GM12864 (cell line): ENCODE data around the gene DNAJA4.

Experiments used
- DNase-seq: peaks from one replicate; pipeline ENCODE4 v3.0.0-alpha.2; 2011; ENCODE audit warnings: low read depth
- H3K4me3 ChIP-seq: 2 replicates; pipeline ENCODE4 v1.5.1; 2011; ENCODE audit warnings: mild to moderate bottlenecking, low read depth, low read length, control low read depth
- TF ChIP-seq, protein P1 (sequence below): IDR thresholded peaks from 2 replicates; pipeline ENCODE4 v1.5.1; 2011; ENCODE audit warnings: low read depth, mild to moderate bottlenecking, moderate library complexity, low read length, control low read depth, inconsistent platforms; ENCODE audit errors: missing control alignments

Gene DNAJA4

GRCh38 chr15:78320183-78320582 is 55.8 kb downstream of the DNAJA4 start:
- TF ChIP-seq, protein P1, sequence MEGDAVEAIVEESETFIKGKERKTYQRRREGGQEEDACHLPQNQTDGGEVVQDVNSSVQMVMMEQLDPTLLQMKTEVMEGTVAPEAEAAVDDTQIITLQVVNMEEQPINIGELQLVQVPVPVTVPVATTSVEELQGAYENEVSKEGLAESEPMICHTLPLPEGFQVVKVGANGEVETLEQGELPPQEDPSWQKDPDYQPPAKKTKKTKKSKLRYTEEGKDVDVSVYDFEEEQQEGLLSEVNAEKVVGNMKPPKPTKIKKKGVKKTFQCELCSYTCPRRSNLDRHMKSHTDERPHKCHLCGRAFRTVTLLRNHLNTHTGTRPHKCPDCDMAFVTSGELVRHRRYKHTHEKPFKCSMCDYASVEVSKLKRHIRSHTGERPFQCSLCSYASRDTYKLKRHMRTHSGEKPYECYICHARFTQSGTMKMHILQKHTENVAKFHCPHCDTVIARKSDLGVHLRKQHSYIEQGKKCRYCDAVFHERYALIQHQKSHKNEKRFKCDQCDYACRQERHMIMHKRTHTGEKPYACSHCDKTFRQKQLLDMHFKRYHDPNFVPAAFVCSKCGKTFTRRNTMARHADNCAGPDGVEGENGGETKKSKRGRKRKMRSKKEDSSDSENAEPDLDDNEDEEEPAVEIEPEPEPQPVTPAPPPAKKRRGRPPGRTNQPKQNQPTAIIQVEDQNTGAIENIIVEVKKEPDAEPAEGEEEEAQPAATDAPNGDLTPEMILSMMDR, result no peak
- H3K4me3 ChIP-seq, result no peak overlapping the region

DNA sequence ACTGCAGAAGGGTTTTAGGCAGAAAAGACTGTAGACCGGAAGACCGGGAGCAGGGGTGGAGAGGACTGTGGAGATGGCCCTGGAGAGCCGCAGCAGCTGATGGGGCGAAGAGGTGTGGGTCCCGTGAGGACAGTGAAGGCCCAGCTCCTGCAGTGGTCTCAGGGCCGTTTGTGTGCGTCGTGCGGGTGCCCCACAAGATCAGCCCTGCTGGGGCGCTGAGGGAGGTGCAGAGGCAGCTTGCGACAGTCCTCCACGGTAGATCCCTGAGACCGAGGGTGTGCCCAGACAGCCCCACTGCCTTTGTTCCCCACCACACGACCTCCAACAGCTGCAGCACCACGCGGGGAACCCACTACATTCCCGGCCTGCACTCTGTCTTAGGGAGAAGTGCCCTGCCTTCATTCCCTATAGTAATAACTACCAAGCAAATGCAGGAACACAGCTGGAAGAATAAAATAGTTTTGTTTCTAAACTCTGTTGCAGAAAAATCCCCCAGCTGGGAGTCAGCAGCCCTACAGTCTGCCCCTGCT is 56.7 kb downstream of the DNAJA4 start:
- no peak overlapping the region for H3K4me3 ChIP-seq
- TF ChIP-seq, protein P1, result no peak
- no peak for DNase-seq

More at GRCh38 chr15:78320183-78320582, 55.8 kb downstream of the DNAJA4 start:
- no peak for DNase-seq

DNA sequence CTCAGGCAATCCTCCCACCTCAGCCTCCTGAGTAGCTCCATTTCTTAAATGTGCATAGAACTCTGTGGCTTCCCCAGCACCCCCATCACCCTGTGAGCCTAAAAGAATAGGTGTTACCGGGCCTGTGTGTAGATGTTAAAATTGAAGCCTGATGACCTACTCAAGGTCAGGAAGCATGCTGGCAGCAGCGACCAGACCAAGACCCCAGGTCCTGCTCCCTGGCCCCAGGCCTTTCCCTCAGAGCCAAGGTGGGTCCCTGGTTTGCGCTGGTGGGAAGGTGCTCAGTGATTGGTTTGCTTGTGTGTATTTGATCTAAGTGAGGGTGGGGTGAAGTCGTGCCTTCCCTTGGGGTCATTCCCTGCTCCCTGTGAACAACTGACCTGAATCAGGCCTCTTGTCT is 57.4 kb downstream of the DNAJA4 start:
- DNase-seq, result no peak
- TF ChIP-seq, protein P1, result no peak
- H3K4me3 ChIP-seq, result no peak overlapping the region

- TF ChIP-seq, protein P1, result no peak
- no peak overlapping the region for H3K4me3 ChIP-seq
- DNase-seq, result no peak
Measured at GRCh38 chr15:78322243-78322642, 57.9 kb downstream of the DNAJA4 start.

DNA sequence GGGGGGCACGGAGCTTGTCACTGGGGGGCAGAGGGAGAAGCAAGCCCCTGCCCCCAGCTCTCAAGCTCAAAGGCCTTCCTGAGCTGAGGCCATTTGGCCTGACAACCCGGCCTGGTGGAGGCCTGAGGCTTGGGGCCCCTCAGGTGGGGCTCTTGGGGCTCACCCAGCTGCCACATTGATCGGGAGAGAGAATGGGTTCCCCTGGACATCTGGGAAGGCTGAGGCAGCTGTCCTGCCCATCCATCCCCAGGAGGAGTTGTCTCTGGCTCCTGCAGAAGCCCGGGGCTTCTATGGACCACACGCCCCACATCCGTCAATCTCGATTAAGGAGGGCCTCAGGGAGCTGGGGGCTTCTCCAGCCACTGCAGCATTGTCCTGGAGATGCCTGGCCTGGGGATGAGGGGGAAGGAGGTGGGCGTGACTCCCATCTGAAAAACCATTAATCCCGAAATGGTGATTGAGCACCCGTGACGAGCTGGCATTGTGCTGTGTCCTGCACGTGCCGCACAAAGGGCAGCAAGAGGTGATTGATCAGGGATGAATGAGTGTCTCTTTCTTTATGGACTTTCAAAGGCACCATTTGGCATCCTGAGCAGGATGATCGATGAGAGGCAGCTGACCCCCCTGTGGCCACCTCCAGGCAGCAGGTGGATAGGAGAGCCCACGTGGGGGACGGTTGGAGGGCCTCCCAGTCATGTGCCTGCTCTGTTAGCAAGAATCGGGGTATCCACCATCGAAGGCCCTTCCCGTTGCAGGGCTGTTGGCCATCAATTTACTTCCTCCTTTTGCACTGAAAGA is 58.6 kb downstream of the DNAJA4 start:
- TF ChIP-seq, protein P1, result no peak
- no peak for DNase-seq
- H3K4me3 ChIP-seq, result no peak overlapping the region

GRCh38 chr15:78323693-78324092 is 59.3 kb downstream of the DNAJA4 start:
- TF ChIP-seq, protein P1, result no peak
- H3K4me3 ChIP-seq, result no peak overlapping the region
- no peak for DNase-seq

GRCh38 chr15:78324144-78324543 is 59.8 kb downstream of the DNAJA4 start:
- H3K4me3 ChIP-seq, result no peak overlapping the region
- TF ChIP-seq, protein P1, result no peak
- no peak for DNase-seq
